Stimulated activated CD4-positive, alpha-beta T cell treated with anti-CD3 and anti-CD28 coated beads, Interleukin-12 subunit alpha, Interleukin-12 subunit beta, amount 100 ng/mL, for 48 hours (primary cell): ENCODE data around the gene IL25.
"Not testable (repeated sequence)": the region's sequence is repeated elsewhere in the genome, so short reads cannot be mapped to it uniquely, and the experiment has no call there.

Source experiments
- DNase-seq, 3 donors: peaks; one replicate each; pipeline ENCODE4 v3.0.0-alpha.2; 2020; ENCODE audit warnings: low read depth in 2 of 3, low spot score in 1 of 3

The IL25 gene

GRCh38 chr14:23387916-23388882 lies 15.6 kb downstream of the IL25 start:
- DNase-seq: no peak

- DNase-seq: no peak
Observed at GRCh38 chr14:23388996-23389395, 16.4 kb downstream of the IL25 start.

GRCh38 chr14:23389396-23389795 lies 16.8 kb downstream of the IL25 start:
- no peak for DNase-seq

GRCh38 chr14:23389871-23390270 lies 17.3 kb downstream of the IL25 start:
- DNase-seq: not testable (repeated sequence)

DNA sequence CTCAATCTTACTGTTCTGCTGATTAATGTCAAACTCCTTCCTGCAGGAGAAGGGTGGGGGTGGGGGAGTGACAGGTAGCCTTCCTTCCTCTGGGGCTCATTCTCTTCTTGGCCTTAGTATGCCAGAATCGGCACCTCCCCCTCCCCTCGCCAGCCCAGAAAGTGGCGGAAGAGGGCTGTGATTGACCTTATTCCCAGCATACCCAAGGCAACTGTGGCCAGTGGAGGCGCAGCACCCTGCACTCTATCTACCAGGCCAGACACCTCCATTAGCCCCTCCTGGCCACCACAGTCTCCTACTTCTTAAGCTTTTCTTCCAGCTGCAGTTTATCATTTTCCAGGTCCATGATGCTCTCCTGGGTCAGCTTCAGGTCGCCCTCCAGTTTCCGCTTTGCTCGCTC lies 20.0 kb downstream of the IL25 start:
- no peak for DNase-seq

GRCh38 chr14:23396126-23396525 lies 23.5 kb downstream of the IL25 start:
- DNase-seq: no peak

DNA sequence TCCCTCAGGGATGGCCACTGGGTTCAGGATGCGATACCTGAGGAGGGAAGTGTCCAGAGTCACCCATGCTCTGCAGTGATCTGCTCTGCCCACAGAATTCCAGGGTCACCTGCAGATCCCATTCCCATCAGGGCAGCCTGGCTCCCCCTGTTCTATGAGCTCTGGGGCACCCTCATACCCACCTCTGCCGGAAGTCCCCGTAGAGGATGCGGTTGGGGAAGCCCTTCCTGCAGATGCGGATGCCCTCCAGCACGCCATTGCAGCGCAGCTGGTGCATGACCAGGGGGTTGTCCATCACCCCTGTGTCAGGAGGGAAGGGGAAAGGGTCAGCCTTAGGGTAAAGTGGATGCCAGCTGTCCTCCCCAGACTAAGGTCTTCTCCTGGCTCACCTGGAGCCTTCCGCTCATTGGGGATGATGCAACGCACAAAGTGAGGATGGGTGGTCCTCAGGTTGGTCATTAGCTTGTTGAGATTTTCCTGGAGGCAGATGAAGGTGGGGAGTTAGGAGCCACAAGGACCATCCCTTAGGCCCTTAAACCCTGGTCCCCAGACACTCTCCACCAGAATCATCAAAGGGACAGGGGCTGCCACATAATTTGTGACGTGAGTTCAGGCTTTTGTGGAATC lies 24.3 kb downstream of the IL25 start:
- DNase-seq: no peak

- DNase-seq: no peak
Observed at GRCh38 chr14:23398348-23398747, 25.7 kb downstream of the IL25 start.

DNA sequence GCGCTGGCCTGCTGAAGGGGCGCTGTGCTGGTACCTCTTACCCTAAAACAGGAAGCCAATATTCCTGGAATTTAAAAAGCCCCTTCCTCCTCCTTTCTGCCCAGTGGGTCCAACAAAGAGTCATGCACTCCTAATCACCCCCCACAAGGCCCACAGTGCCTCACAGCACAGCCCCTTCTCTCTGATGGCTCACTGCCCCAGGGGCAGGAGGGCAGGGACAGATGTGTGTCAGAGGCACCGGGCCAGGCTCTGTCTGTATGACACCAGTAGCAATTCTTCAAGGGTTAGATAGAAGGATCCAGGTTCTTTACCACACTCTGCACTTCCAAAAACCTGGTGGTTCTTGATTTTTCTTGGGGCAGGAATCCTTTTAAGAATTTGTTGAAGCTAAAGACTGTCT lies 26.5 kb downstream of the IL25 start:
- DNase-seq: no peak

GRCh38 chr14:23399591-23399990 lies 27.0 kb downstream of the IL25 start:
- DNase-seq: no peak

- DNase-seq: not testable (repeated sequence)
Observed at GRCh38 chr14:23400496-23401149, 28.0 kb downstream of the IL25 start.

GRCh38 chr14:23401291-23401690 lies 28.7 kb downstream of the IL25 start:
- no peak for DNase-seq

DNA sequence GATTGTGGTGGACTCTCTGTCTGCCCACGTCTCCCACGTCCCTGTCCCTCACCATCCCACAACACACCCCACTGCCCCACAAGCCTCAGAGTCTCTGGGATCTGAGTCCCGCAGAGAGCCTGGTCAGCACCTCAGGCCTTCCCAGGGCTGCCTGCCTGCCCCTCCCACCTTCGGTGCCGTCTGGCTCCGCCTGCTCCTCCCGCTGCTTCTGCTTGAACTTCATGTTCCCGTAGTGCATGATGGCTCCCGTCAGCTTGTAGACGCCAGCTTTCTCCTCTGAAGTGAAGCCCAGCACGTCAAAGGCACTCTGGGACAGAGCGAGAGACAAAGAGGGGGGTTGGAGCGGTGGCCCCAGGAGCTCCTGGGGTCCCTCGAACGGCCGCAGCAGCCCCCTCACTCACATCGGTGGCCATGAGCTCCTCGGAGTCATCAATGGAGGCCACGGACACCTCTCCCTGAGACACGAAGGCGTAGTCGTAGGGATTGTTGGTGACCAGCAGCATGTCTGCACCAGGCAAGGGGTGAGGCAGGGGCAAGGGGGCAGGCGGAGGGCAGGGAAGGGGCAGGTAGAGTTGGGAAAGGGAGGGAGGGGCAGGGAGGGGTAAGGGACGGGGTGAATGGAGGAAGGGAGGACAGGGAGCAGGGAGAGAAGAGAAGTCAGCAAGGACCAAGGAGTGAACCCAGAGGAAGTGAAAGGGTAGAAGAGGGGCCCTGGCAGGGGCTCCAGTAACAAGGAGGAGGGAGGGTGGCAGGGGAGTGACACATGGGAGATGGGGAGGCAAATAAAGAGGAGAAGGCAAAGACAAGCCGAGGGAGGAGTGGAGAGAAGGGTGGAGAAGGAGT lies 29.9 kb downstream of the IL25 start:
- DNase-seq: no peak

DNA sequence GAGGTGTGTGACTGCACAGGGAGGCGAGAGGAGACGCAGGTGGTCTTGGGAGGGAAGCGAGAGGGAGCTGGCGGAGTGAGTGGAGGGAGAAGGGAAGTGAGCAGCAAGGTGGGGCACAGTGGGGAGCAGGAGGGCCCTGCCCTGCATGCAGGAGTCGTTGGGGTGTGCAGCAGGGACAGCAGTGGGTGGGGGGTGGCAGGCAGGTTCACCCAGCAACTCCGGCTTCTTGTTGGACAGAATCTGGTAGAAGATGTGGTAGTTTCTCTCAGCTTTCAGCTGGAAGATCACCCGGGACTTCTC lies 30.5 kb downstream of the IL25 start:
- DNase-seq: no peak

GRCh38 chr14:23403908-23404307 lies 31.3 kb downstream of the IL25 start:
- no peak for DNase-seq

DNA sequence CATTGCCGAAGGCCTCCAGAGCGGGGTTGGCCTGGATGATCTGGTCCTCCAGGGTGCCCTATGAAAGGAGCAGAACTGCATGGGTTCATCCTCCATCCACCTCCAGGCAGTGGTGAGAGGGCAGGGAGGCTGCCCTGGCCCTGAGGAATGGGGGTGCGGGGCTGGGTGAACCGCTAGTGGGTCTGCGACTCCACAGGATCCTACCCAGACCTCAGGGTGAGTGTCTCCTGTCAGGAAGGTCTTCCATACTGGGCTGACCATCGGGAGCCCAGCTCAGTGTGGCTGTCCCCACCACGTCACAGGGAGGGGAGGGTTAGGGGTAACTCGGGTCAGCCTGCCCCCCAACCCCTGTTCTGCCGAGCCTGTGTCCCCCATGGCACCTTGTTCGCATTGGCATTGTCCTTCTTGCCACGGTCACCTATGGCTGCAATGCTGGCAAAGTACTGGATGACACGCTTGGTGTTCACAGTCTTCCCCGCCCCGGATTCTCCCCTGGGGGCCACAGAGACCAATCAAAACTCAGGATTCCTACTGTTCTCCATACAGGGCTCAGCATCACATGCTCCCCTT lies 31.8 kb downstream of the IL25 start:
- no peak for DNase-seq

- no peak for DNase-seq
Observed at GRCh38 chr14:23405096-23405495, 32.5 kb downstream of the IL25 start.

DNA sequence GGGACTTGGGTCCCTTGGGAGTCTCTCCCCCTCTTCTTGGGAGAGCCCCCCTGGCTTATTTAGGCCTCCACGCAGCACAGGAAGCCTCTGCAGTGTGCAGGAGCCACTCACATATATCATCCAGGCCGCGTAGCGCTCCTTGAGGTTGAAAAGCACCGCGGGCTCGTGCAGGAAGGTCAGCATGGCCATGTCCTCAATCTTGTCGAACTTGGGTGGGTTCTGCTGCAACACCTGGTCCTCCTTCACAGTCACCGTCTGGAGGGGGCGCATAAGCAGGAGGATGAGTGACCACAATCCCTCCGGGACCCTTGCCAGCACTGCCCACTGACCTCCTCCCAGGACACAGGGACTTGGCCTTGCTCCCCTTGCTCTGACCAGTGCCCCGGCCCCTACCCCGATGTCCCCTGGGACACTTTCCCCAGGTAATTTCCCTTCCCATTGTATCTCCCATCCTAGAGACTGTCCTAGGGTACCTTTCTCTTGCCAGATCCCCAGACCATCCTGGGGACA lies 33.0 kb downstream of the IL25 start:
- DNase-seq: no peak

GRCh38 chr14:23406244-23406643 lies 33.6 kb downstream of the IL25 start:
- no peak for DNase-seq

DNA sequence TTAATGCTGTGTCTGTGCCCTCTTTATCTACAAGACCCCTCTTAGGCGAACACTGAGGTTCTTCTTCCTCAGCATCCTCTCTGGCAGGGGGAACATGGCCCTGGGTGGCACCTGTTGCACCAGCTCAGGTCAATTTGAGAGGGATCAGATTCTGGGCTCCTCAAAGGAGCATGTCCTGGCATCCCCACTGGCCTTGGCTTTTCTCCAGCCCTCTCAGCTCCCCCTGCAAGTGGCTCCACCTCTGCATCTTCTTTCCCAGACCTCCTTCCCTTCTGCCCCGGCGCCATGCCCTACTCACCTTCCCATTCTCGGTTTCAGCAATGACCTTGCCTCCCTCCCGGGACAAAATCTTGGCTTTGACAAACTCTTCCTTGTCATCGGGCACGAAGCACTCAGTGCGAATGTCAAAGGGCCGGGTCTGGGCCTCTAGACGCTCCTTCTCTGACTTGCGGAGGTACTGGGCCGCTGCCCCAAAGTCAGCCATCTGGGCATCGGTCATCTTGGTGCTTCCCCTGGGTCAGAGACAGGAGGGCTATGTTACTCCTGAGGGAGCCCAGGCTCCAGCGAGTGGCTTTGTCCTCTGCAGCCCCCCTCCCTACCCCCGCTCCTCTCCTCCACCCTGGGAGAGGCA lies 34.2 kb downstream of the IL25 start:
- DNase-seq: no peak
